ENCODE data around the gene ISM1. TPM values are rescaled to one million over a fixed set of nuclear protein-coding genes. Genes with fewer than 3 reads are reported as not detected.

ISM1 gene
- total RNA-seq, 2 donors from 2014 or later: 0.59 to 1.3 TPM

GRCh38 chr20:13349235-13349604, 128.1 kb downstream of the ISM1 start:
- no peaks in the 10 kb centered on the region for H3K27me3 ChIP-seq
- H3K36me3 ChIP-seq: no peaks in the 10 kb centered on the region
- H3K4me3 ChIP-seq: no peak overlapping the region
- no peak for TF ChIP-seq CTCF (IDR thresholded peaks at IDR 0.05)
- DNase-seq (ENCODE audit: low spot score): no peak
- no peaks in the 10 kb centered on the region for H3K9me3 ChIP-seq
- H3K27ac ChIP-seq: no peak overlapping the region
- H3K4me1 ChIP-seq: no peaks in the 10 kb centered on the region

Other genes starting within 250 kb of the ISM1 start
- 1 to 10 TPM; 2.8 to 4.2 TPM for gene SPTLC3, start 212.3 kb upstream of the ISM1 start, total RNA-seq

All from right atrium auricular region (tissue), 2 donors.